PFSK-1 (cell line): ENCODE results near the gene CKAP2L.

Source experiments
- FOXP2 ChIP-seq: optimal IDR thresholded peaks from 2 replicates; pipeline ENCODE3; 2011; ENCODE audit warnings: borderline replicate concordance, control low read depth, inconsistent platforms; ENCODE audit not compliant: insufficient read depth; ENCODE audit errors: extremely low read length, extremely low read depth
- POLR2AphosphoS5 ChIP-seq: IDR thresholded peaks from 2 replicates; pipeline ENCODE4 v1.6.1; 2012; ENCODE audit warnings: low read depth, mild to moderate bottlenecking, control low read depth, low read length, moderate library complexity
- SIN3A ChIP-seq: IDR thresholded peaks from 2 replicates; pipeline ENCODE4 v1.6.1; 2012; ENCODE audit warnings: mild to moderate bottlenecking, low read length, moderate library complexity, borderline replicate concordance; ENCODE audit not compliant: insufficient read depth
- TAF1 ChIP-seq: IDR thresholded peaks from 2 replicates; pipeline ENCODE4 v1.6.1; 2012; ENCODE audit warnings: low read length, control low read depth, borderline replicate concordance; ENCODE audit not compliant: insufficient read depth
- TF ChIP-seq, protein P1 (sequence below), 2 experiments: IDR thresholded peaks; 2 replicates each; pipeline versions ENCODE4 v1.6.1 to v1.8.0; 2011 to 2012; ENCODE audit warnings: low read depth in 2 of 2, low read length in 2 of 2, control low read depth in 1 of 2, inconsistent platforms in 1 of 2, mild to moderate bottlenecking in 1 of 2, moderate library complexity in 1 of 2; ENCODE audit not compliant: insufficient read depth in 1 of 2

CKAP2L gene

DNA sequence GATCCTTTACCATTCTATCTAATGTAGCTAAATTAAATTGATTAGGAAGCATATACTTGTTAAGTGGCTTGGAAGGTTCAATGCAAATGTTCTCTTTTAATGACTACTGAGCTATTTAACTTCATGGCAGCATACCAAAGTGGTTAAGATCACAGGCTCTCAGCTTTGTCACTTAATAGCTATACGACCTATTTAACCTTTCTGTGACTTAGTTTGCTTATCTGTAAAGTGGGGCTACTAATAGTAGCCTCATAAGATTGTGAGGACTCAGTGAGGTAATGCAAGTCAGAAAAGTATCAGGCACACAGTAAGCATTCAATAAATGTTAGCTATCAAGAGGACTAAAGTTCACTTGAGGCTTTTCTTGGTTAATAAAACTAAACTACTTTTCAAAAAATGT, 4.3 kb downstream of the CKAP2L start:
- TF ChIP-seq, protein P1, sequence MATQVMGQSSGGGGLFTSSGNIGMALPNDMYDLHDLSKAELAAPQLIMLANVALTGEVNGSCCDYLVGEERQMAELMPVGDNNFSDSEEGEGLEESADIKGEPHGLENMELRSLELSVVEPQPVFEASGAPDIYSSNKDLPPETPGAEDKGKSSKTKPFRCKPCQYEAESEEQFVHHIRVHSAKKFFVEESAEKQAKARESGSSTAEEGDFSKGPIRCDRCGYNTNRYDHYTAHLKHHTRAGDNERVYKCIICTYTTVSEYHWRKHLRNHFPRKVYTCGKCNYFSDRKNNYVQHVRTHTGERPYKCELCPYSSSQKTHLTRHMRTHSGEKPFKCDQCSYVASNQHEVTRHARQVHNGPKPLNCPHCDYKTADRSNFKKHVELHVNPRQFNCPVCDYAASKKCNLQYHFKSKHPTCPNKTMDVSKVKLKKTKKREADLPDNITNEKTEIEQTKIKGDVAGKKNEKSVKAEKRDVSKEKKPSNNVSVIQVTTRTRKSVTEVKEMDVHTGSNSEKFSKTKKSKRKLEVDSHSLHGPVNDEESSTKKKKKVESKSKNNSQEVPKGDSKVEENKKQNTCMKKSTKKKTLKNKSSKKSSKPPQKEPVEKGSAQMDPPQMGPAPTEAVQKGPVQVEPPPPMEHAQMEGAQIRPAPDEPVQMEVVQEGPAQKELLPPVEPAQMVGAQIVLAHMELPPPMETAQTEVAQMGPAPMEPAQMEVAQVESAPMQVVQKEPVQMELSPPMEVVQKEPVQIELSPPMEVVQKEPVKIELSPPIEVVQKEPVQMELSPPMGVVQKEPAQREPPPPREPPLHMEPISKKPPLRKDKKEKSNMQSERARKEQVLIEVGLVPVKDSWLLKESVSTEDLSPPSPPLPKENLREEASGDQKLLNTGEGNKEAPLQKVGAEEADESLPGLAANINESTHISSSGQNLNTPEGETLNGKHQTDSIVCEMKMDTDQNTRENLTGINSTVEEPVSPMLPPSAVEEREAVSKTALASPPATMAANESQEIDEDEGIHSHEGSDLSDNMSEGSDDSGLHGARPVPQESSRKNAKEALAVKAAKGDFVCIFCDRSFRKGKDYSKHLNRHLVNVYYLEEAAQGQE (IDR thresholded peaks at IDR 0.05; ENCODE audit: insufficient read depth in 1 of 2, low read depth in 2 of 2, low read length in 2 of 2) = no peak
- TF ChIP-seq SIN3A = no peak
- TF ChIP-seq FOXP2 = no peak
- no peak for TF ChIP-seq POLR2AphosphoS5
- TF ChIP-seq TAF1 = no peak

DNA sequence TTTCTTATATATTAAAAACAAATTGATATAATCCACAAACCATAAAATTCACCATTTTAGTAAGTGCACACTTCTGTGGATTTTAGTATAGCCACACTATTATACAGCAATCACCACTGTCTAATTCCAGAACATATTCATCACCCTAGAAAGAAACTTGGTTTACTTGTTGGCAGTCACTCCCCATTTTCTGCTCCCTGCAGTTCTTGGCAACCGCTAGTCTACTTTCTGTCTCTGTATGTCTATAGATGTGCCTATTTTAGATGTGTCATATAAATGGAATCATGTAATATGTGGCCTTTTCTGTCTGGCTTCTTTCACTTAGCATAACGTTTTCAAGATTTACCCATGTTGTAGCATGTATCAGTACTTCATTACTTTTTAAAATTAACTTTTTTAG, 5.7 kb downstream of the CKAP2L start:
- TF ChIP-seq, protein P1 (IDR thresholded peaks at IDR 0.05; ENCODE audit: insufficient read depth in 1 of 2, low read depth in 2 of 2, low read length in 2 of 2) = no peak
- TF ChIP-seq POLR2AphosphoS5 (no peak), FOXP2 (no peak), TAF1 (no peak), SIN3A (no peak)

DNA sequence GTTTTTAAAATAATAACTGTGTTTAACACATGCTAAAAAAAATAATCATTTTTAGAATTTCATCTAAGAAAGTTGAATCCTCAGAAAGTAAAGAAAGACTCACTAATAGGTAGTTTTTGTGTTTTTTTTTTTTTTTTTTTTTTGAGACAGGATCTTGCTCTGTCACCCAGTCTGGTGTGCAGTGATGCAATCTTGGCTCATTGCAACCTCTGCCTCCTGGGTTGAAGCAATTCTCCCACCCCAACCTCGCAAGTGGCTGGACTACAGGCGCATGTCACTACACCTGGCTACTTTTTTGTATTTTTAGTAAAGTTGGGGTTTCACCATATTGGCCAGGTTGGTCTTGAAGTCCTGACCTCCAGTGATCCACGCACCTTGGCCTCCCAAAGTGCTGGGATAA, 7.1 kb downstream of the CKAP2L start:
- no peak for TF ChIP-seq SIN3A
- TF ChIP-seq, protein P1 (IDR thresholded peaks at IDR 0.05; ENCODE audit: insufficient read depth in 1 of 2, low read depth in 2 of 2, low read length in 2 of 2) = no peak
- no peak for TF ChIP-seq FOXP2
- TF ChIP-seq POLR2AphosphoS5 = no peak
- no peak for TF ChIP-seq TAF1

- TF ChIP-seq POLR2AphosphoS5 = no peak
- TF ChIP-seq SIN3A = no peak
- TF ChIP-seq, protein P1 (IDR thresholded peaks at IDR 0.05; ENCODE audit: insufficient read depth in 1 of 2, low read depth in 2 of 2, low read length in 2 of 2) = no peak
- TF ChIP-seq TAF1 = no peak
- TF ChIP-seq FOXP2 = no peak
Observed at GRCh38 chr2:112756207-112756606, 8.2 kb downstream of the CKAP2L start.

DNA sequence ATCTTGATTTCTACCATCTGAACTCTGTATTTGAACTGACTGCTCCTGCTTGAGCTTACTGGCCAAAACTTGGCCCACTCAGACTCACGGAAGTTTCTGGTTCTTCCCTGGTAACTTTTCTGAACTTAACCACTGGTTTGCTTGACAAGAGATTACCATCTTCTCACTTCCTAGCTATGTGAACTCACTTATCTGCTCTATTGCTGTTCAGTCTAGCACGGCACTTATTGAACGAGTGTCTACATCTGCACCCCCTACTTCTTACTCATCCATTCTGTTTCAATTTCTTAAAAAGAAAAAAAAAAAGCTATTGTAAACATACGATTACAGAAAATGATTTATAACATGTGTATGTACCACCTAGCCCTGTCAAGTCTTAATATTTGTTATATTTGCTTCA, 9.0 kb downstream of the CKAP2L start:
- no peak for TF ChIP-seq TAF1
- no peak for TF ChIP-seq FOXP2
- TF ChIP-seq POLR2AphosphoS5 = no peak
